Measurements from ENCODE around the gene ERN1. TPM values are rescaled to one million over a fixed set of nuclear protein-coding genes. Genes with fewer than 3 reads are reported as not detected.

Gene ERN1
- total RNA-seq, 1 experiment from 2014 or later = 13.5 TPM

DNA sequence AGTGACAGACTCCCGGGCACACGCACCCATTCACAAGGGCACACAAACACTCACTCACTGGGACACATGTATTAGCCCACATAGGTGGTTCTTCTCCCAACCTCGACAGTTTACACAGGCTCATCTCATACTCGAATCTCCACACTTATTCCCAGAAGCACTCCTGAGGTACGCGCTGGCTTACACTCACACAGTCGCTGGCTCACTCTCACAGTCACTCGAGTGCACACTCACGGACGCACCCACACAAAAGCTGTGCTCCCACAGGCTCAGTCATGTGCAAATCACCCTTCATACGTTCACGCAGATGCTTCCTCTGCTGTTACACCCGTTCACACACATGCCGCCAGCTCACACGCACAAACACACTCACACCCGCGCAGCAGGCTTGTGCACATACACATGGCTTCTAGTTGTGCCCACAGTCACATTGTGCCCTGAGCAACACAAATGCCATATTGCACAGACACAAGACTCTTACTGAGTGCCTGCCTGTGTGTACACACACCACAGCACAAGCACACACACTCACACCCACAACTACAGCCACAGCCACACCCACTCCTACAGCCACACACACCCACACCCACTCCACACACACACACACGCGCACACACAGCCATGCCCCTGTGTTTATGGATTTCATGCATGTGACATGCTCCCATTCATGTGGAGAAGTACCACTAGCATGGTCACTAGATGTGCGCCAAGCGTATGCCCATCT lies 140.2 kb downstream of the ERN1 start:
- Histone ChIP-seq H3F3A (ENCODE audit: low read length, unreplicated experiment) (no peaks in the 10 kb centered on the region), H3K9ac (ENCODE audit: low read length) (no peak overlapping the region), H2AFZ (ENCODE audit: low read length) (no peak overlapping the region), H3K9me2 (replicated peaks; ENCODE audit: low read length) (no peaks in the 10 kb centered on the region), H3K4me1 (ENCODE audit: insufficient read depth, low read length) (peaks cover 10% of the 10 kb centered on the region), H3K4me3 (ENCODE audit: low read length) (no peak overlapping the region), H3K4me2 (ENCODE audit: low read length) (peak overlapping the region; percentile 51; the same call in 1 of the 2 replicates), H3K27ac (ENCODE audit: low read length) (no peak overlapping the region), H4K20me1 (ENCODE audit: low read length) (no peaks in the 10 kb centered on the region), H3K9me3 (ENCODE audit: low read length) (no peaks in the 10 kb centered on the region), H3K79me2 (ENCODE audit: low read length) (no peaks in the 10 kb centered on the region), H3K36me3 (ENCODE audit: low read depth, low read length) (no peaks in the 10 kb centered on the region), H3K27me3 (ENCODE audit: low read length) (peaks cover 17% of the 10 kb centered on the region)
- intact Hi-C loops (cut with micrococcal nuclease) = loop anchor here (2.0 kb wide), 1 partner anchor 71 kb away; the partner anchor contains the start of gene GH1
- CTCF ChIA-PET = interaction anchor here (1.0 kb wide), 1 partner anchor 36 kb away, joined by 3 read pairs; no protein-coding TSS in a partner anchor
- DNase-seq (no peak), ATAC-seq (no peak)
- POLR2A ChIA-PET (ENCODE audit: unreplicated experiment) = no interaction called here
- TF ChIP-seq, protein P1, sequence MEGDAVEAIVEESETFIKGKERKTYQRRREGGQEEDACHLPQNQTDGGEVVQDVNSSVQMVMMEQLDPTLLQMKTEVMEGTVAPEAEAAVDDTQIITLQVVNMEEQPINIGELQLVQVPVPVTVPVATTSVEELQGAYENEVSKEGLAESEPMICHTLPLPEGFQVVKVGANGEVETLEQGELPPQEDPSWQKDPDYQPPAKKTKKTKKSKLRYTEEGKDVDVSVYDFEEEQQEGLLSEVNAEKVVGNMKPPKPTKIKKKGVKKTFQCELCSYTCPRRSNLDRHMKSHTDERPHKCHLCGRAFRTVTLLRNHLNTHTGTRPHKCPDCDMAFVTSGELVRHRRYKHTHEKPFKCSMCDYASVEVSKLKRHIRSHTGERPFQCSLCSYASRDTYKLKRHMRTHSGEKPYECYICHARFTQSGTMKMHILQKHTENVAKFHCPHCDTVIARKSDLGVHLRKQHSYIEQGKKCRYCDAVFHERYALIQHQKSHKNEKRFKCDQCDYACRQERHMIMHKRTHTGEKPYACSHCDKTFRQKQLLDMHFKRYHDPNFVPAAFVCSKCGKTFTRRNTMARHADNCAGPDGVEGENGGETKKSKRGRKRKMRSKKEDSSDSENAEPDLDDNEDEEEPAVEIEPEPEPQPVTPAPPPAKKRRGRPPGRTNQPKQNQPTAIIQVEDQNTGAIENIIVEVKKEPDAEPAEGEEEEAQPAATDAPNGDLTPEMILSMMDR (conservative IDR thresholded peaks at IDR 0.05; ENCODE audit: low read depth, low read length) = no peak
- no peak for TF ChIP-seq EZH2phosphoT487 (IDR thresholded peaks at IDR 0.05; ENCODE audit: borderline replicate concordance, low read length)
- no peak for TF ChIP-seq EZH2 (IDR thresholded peaks at IDR 0.05; ENCODE audit: low read length, unreplicated experiment)
- BruUV-seq (replicated peaks) = no TSS peak

Other genes with a start within 250 kb of the ERN1 start
- gene GH2, start 248.2 kb downstream of the ERN1 start, total RNA-seq (2014; rRNA removed) = not detected in 2 replicates
- not detected in 2 replicates for gene CSH1, start 233.6 kb downstream of the ERN1 start, total RNA-seq (2014; rRNA removed)
- gene CSHL1, start 218.9 kb downstream of the ERN1 start, total RNA-seq (2014; rRNA removed) = not detected in 2 replicates
- gene GH1, start 211.3 kb downstream of the ERN1 start, total RNA-seq (2014; rRNA removed) = not detected in 2 replicates
- gene CD79B, start 197.8 kb downstream of the ERN1 start, total RNA-seq (2014; rRNA removed) = not detected in 2 replicates
- gene SCN4A, start 157.2 kb downstream of the ERN1 start, total RNA-seq (2014; rRNA removed) = 0.06 TPM in 1 of 2 replicates, not detected in the other
- gene PRR29, start 131.8 kb downstream of the ERN1 start, total RNA-seq (2014; rRNA removed) = 0.77 and 1.2 TPM in 2 replicates
- gene ICAM2, start 109.5 kb downstream of the ERN1 start, total RNA-seq (2014; rRNA removed) = not detected in 2 replicates
- gene TEX2, start 133.1 kb upstream of the ERN1 start, total RNA-seq (2014; rRNA removed) = 44.2 and 50.5 TPM in 2 replicates

Measured in PC-3 (cell line).